GM21381 (cell line): ENCODE measurements around the gene KIF13A.

ENCODE experiments used
- ATAC-seq: cut with Tn5 transposase; IDR thresholded peaks from one replicate; pipeline ENCODE4 v1.9.1; 2021; ENCODE audit warnings: mild to moderate bottlenecking, moderate library complexity; ENCODE audit not compliant: unreplicated experiment

The KIF13A gene

DNA sequence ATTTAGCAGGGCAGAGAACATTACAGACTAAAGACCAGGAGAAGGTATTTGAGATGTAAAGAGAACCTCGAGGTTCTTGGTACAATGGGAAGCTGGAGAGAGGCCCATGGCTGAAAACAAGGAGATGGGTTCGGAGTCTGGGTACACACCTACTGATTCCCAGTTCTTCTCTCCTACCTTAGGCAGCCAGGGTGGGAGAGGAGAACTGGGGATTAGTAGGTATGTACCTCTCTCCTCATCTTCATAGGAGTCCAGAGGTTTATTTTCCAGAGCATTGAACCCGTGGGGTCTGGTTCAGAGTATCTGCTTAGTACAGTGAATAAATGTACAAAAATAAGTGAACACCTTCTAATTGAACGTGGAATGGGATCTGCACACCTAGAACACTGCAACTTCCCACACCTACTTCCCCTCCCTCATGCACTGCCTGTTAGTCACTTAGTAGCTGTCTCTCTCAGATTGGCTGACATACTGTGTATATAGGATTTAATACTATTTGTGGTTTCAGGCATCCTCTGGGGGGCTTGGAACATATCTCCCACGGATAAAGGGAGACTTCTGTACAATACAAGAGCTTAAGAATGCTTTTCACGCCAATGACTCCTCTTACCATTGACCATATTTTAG is 257.2 kb downstream of the KIF13A start:
- ATAC-seq, result no peak

DNA sequence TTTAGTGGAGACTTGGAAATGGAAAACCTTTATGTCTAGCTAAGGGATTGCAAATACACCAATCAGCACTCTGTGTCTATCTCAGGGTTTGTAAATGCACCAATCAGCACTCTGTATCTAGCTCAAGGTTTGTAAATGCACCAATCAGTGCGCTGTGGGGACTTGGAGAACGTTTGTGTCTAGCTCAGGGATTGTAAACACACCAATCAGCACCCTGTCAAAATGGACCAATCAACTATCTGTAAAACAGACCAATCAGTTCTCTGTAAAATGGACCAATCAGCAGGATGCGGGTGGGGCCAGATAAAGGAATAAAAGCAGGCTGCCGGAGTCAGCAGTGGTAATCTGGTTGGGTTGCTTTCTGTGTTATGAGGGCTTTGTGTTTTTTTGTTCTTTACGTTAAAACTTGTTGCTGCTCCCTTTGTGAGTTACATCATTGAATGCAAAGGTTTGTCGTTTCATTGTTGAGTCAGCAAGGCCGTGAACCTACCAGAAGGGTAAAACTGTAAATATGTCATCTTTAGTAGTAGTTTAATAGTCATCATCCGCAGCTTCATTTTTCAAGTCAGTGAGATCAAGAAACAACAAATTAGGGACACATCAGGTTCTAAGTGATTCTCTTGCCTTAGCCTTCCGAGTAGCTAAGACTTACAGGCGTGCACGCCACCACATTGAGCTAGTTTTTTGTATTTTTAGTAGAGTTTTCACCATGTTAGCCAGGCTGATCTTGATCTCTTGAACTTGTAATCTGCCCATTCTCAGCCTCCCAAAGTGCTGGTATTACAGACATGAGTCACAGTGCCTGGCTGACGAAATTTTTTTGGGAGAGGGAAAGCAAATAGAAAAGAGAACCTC is 258.0 kb downstream of the KIF13A start:
- no peak for ATAC-seq

DNA sequence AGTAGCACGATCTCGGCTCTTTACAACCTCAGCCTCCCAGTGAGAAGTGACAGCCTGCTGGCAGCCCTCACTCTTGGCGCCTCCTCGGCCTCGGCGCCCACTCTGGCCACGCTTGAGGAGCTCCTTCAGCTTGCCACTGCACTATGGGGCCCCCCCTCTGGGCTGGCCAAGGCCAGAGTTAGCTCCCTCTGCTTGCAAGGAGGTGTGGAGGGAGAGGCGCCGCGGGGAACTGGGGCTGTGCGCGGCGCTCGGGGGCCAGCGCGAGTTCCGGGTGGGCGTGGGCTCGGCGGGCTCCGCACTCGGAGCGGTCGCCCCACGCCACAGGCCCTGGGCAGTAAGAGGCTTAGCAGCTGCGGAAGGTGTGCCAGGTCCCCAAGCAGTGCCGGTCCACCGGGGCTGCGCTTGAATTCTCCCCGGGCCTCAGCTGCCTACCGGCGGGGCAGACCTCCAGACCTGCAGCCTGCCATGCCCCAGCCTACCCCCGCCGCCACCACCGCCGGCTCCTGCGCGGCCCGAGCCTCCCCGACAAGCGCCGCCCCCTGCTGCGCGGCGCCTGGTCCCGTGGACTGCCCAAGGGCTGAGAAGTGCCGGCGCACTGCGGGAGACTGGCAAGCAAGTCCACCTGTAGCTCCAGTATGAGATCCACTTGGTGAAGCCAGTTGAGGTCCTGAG is 258.7 kb downstream of the KIF13A start:
- no peak for ATAC-seq

DNA sequence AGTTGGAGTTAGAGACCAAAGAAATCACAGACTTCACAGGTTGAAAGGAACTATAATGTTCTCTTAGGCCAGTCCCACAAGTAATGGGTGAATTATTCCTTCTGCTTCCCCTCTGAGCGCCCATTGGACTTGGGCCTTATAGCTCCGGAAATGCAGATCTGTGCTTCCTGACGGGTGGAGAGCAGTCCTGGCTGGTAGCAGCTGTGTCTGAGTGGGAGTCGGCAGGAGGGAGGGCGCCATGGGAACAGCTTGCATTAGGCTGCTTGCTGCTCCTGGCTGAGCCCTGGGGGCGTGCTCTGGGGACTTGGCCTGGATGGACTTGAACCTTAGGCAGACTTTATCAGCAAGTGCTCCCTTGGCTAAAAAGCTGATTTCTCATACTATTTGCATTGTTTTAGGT is 262.4 kb downstream of the KIF13A start:
- no peak for ATAC-seq

DNA sequence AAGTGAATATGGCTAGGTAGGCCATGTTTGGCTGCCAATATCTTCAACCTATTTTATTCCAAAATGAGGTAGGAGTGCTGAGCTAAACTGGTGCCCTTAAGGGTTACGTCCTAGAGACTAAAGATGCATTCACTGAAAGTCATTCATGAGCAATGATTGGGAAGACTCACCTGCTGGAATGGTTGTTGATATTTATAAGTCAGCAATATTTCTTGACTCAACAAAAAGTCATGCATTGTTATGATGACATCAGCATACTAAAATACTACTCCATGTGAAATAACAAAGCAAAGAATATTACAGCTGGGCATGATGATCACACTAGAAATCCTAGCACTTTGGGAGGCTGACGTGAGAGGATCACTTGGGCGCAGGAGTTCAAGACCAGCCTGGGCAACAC is 263.1 kb downstream of the KIF13A start:
- ATAC-seq, result no peak

DNA sequence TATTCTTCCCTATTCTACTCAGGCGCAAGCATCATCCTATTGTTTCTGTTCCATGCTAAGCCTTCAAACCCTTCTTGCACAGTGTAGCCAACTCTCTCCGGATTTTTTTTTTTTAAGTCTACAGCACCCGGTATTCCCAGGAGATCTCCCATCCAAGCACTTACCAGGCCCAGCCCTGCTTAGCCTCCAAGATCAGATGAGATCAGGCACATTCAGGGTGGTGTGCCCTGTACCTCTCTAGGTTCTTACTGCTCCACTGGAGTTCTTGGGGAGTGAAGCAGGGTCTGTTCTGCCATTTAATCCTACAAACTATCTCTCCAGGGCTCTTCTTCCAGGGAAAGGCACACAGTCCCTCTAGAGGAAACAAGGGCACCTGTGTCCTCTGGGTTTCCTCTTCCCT is 265.8 kb downstream of the KIF13A start:
- no peak for ATAC-seq

DNA sequence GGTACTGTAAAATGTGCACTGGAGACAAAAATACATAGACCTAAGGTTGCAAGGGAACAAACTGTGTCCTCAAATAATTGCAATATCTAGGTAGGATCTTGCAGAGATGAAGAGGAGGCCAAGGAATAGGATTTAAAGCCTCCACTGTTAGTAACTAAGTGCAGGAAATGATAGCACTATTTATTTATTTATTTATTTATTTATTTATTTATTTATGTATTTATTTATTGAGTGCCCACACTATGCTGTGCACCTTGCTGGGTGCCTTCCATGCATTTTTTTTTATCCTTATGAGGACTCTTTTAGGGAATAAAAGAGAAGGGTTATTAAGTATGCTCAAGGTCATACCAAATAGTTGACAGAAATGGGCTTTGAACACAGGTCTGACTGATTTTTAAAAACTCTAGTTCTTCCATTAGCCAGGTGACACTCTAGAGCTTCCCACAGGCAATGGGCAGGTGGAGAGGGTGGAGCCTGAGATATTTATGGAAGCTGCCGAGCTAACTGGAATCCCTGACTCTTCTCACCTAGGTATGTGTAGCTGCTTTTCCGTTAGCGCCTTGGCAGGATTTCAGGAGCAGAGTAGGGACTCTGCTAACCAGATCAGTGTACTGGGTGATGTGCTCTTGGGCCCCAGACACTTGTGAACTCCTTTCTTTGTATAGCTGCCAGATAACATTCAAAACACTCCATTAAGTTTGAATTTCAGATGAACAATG is 268.0 kb downstream of the KIF13A start:
- ATAC-seq, result no peak

DNA sequence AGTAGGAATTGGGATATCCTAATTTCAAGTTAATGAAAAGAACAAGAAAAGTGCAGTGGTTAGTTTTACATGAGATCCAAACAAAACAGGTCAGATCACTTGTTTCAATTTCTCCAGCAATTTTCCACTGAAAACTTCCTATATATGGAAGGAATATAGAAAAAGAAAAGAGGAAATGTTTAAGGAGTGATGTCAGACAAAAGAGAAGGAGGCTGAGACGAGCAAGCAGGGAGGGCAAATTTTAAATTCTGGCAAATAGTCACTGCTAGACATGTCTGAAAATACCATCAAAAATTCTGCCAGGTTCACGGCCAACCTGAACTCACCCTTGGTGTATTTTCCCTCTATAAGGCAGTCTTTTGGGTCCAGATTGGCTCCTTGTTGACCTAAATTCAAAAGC is 271.2 kb downstream of the KIF13A start:
- ATAC-seq, result no peak

DNA sequence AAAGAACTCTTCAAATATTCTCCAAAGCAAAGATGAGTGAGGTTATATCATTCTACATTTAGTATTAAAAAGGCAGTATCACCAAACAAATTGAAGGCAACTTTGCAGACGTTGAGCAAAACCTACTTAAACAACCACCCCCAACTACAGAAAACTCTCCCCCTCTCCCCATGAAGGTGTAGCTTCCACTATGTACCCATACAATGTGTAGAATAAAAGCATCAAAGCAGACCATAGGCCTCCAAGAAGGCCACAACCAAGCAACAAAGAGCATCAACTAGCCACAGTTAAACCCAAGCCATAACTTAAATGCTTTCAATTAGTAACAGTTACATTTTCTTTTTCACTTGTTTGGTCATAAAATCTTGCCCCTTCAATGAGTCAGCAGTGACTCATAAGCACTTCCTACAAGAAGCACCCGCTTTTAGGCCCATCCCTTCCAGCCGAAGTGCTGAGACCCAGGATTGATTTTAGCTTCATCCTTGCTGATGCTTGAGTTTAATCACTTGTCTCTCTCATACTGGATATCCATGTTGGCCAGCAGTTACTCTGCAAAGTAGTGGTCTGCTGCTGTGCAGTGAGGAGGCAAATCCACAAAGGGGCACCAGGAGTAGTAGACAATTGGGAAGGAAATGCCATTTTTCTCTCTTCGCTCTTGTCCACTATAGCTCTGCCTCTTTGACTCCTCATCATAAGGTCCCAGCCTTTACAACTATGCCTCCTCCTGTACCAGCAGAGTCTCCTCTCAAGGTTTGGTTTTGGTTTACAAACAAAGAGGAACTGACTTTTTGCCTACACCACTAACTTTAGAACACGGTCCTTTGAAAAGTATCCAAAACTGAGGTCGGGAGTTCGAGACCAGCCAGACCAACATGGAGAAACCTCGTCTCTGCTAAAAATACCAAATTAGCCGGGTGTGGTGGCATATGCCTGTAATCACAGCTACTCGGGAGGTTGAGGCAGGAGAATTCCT is 272.3 kb downstream of the KIF13A start:
- peak; percentile 79 for ATAC-seq

DNA sequence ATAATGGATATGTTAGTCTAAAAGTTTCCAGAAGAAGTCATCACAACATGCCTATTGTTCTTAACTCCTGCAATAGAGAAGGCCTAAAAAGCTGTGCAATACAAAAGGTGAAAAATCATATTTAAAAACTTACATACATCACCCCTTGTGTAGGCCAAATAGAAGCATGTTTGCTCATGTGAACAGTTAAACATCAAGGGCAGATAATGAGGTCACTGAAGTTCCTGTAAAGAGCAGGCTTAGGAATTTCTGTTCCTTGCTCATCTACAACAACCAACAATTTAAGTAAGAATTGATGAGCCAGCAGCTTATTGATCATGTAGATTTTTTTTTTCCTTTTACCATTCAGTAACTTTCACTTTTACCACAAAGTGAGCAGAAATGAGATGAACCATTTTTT is 273.3 kb downstream of the KIF13A start:
- ATAC-seq, result no peak

DNA sequence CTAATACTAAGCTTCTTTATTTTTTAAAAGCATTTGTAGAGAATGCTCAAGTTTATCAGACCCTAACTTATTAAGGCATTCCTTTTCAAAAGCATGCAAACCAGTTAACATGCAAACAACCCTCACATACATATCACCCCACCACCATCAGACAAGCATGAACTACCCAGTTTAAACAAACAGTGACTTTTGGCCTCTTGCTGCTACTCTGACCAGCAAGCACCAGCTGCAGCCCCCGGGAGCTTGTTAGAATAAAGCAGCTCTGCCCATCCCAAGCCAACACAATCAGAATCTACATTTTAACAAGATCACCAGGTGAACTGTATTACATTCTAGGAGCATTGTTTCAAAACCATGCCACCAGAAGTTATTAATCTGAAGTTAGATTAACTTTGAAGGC is 274.9 kb downstream of the KIF13A start:
- ATAC-seq, result no peak

DNA sequence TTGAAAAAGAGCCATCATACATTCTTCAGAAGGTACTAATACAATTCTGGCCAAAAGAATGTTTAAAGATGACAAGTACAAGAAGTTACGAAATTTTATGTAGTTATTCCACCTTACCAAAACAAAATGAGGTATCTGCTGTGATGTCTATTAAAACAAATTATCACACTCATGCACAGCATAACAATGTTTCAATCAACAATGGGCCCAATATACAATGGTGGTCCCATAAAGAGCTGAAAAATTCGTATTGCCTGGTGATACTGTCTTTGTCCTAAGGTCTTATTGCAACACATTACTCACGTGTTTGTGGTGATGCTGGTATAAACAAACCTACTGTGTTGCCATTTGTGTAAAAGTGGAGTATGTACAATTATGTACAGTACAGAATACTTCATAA is 277.1 kb downstream of the KIF13A start:
- ATAC-seq, result no peak

DNA sequence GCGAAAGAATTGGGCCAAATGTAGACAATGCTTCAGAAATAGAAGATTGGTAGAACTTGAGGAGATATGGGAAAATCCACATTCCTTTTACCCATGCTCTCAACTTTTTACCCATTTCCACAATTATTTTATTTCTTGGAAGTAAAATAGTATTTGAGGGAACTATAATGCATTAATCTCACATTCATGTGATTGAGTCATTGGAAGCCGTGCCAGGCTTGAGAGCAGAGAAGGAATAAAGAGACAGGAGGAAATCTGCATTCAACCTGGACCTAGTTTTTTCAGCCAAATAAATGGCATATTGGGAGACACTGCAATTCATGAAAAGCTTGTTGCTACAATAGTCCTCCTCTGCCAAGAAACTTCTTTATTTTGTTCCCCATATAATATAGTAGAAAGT is 278.0 kb downstream of the KIF13A start:
- ATAC-seq, result no peak
